ENCODE measurements around the gene CNTNAP2. TPM values are rescaled to one million over a fixed set of nuclear protein-coding genes. Genes with fewer than 3 reads are reported as not detected.

The CNTNAP2 gene
- total RNA-seq, 1 donor from 2014 or later: 4.2 TPM

- Mint-ChIP-seq H3K36me3 (no peaks in the 10 kb centered on the region), H3K27ac (no peak overlapping the region), H3K4me1 (peaks cover 2% of the 10 kb centered on the region), H3K4me3 (no peak overlapping the region), H3K27me3 (ENCODE audit: low read depth) (no peaks in the 10 kb centered on the region), H3K9me3 (peaks cover 15% of the 10 kb centered on the region)
- TF ChIP-seq, protein P1, sequence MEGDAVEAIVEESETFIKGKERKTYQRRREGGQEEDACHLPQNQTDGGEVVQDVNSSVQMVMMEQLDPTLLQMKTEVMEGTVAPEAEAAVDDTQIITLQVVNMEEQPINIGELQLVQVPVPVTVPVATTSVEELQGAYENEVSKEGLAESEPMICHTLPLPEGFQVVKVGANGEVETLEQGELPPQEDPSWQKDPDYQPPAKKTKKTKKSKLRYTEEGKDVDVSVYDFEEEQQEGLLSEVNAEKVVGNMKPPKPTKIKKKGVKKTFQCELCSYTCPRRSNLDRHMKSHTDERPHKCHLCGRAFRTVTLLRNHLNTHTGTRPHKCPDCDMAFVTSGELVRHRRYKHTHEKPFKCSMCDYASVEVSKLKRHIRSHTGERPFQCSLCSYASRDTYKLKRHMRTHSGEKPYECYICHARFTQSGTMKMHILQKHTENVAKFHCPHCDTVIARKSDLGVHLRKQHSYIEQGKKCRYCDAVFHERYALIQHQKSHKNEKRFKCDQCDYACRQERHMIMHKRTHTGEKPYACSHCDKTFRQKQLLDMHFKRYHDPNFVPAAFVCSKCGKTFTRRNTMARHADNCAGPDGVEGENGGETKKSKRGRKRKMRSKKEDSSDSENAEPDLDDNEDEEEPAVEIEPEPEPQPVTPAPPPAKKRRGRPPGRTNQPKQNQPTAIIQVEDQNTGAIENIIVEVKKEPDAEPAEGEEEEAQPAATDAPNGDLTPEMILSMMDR (IDR thresholded peaks at IDR 0.05; ENCODE audit: unreplicated experiment): no peak
- no peak for DNase-seq (ENCODE audit: low spot score in 2 of 2, unreplicated experiment in 2 of 2)
Measured at GRCh38 chr7:148466120-148466519, 2349.5 kb downstream of the CNTNAP2 start.

GRCh38 chr7:148468700-148469098, 2352.1 kb downstream of the CNTNAP2 start:
- DNase-seq (ENCODE audit: low spot score in 2 of 2, unreplicated experiment in 2 of 2): no peak
- H3K9me3 Mint-ChIP-seq: no peaks in the 10 kb centered on the region
- no peaks in the 10 kb centered on the region for H3K27me3 Mint-ChIP-seq (ENCODE audit: low read depth)
- H3K27ac Mint-ChIP-seq: no peak overlapping the region
- TF ChIP-seq, protein P1 (IDR thresholded peaks at IDR 0.05; ENCODE audit: unreplicated experiment): no peak
- no peaks in the 10 kb centered on the region for H3K36me3 Mint-ChIP-seq
- no peak overlapping the region for H3K4me3 Mint-ChIP-seq
- H3K4me1 Mint-ChIP-seq: peaks cover 2% of the 10 kb centered on the region

Small RNA genes within 50 kb of the gene (microRNA-seq; reads per million reads assigned to microRNA genes)
- gene MIR548F4: not detected
